Smooth muscle cell (in vitro differentiated cells): ENCODE measurements around the gene TRIM69. TPM values are rescaled to one million over a fixed set of nuclear protein-coding genes. Genes with fewer than 3 reads are reported as not detected.

ENCODE experiments used
- DNase-seq: peaks from one replicate; lab custom pipeline; 2025; ENCODE audit not compliant: unreplicated experiment; lab: John Stamatoyannopoulos, UW
- H2AFZ ChIP-seq: fragments of 200-600 bp; sonication (generic); 2 replicates; pipeline ENCODE4 v1.6.0; 2016; ENCODE audit warnings: antibody characterized with exemption, low read depth, mild to moderate bottlenecking
- H3F3A ChIP-seq: fragments of 200-600 bp; sonication (generic); 2 replicates; pipeline ENCODE4 v1.6.0; 2017; ENCODE audit warnings: antibody characterized with exemption, low read depth
- H3K27ac ChIP-seq: fragments of 200-600 bp; sonication (generic); 2 replicates; pipeline ENCODE4 v1.5.1; 2016; ENCODE audit warnings: low read depth, mild to moderate bottlenecking
- H3K27me3 ChIP-seq: fragments of 200-600 bp; sonication (generic); 2 replicates; pipeline ENCODE4 v1.6.1; 2016; ENCODE audit warnings: low read depth, mild to moderate bottlenecking
- H3K36me3 ChIP-seq: fragments of 200-600 bp; sonication (generic); 2 replicates; pipeline ENCODE4 v1.5.1; 2016; ENCODE audit warnings: low read depth
- H3K4me1 ChIP-seq: fragments of 200-600 bp; sonication (generic); 2 replicates; pipeline ENCODE4 v1.5.1; 2016; ENCODE audit warnings: low read depth
- H3K4me2 ChIP-seq: fragments of 200-600 bp; sonication (generic); 2 replicates; pipeline ENCODE4 v1.6.0; 2016; ENCODE audit warnings: mild to moderate bottlenecking
- H3K4me3 ChIP-seq: fragments of 200-600 bp; sonication (generic); 2 replicates; pipeline ENCODE4 v1.5.1; 2016; ENCODE audit warnings: mild to moderate bottlenecking
- H3K79me2 ChIP-seq: fragments of 200-600 bp; sonication (generic); 2 replicates; pipeline ENCODE4 v1.6.0; 2016; ENCODE audit warnings: low read depth, mild to moderate bottlenecking
- H3K9ac ChIP-seq: fragments of 200-600 bp; sonication (generic); 2 replicates; pipeline ENCODE4 v1.6.0; 2016; ENCODE audit warnings: low read depth
- H3K9me3 ChIP-seq: fragments of 200-600 bp; sonication (generic); replicated peaks from 2 replicates; pipeline ENCODE4 v1.5.1; 2016; ENCODE audit warnings: low read depth
- H4K20me1 ChIP-seq: fragments of 200-600 bp; sonication (generic); 2 replicates; pipeline ENCODE4 v1.6.0; 2016; ENCODE audit warnings: low read depth
- WGBS: methylation state at CpG from one replicate; pipeline ENCODE4 v1.1.7; 2016; ENCODE audit warnings: low lambda C conversion rate; 5-methylcytosine and 5-hydroxymethylcytosine counted together
- polyA plus RNA-seq: library from polyadenylated mRNA; unstranded; fragments of >200 nt; fragmentation: Nextera tagmentation; extraction: Ambion mirVana; gene quantifications from 2 replicates; pipeline ENCODE4 v1.2.1, GENCODE V29; 2016
- total RNA-seq: library from RNA; depleted of rRNA; stranded (reverse); fragments of >200 nt; gene quantifications from 2 replicates; pipeline ENCODE4 v1.2.3, GENCODE V29; 2014
- TF ChIP-seq, protein P1 (sequence below): fragments of 200-600 bp; sonication (generic); IDR thresholded peaks from 2 replicates; pipeline ENCODE4 v1.5.1; 2017; ENCODE audit warnings: borderline replicate concordance, mild to moderate bottlenecking, antibody characterized with exemption; ENCODE audit not compliant: insufficient read depth, poor library complexity, severe bottlenecking

Gene TRIM69
- total and polyA plus RNA-seq, 2 experiments from 2014 or later: 4.2 to 4.8 TPM

DNA sequence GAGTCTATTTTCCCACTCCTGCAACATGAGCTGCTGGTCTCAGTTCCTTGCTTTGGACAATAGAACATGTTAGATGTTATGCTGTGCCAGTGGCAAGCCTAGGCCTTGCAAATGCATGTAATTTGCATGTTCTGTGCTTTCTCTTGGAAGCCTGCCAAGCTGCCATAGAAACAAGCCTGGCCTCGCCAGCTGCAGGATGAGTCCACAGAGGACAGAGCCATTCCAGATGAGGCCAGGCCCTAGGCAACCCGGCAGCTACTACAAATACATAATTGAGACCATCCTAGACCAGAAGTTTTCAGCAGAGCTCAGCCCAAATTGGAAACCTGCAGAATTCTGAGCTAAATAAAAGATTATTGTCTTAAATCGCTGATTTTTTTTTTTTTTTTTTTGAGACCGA is 39.6 kb downstream of the TRIM69 start:
- H3K4me1 ChIP-seq: no peaks in the 10 kb centered on the region
- H3K36me3 ChIP-seq: no peaks in the 10 kb centered on the region
- H3K9ac ChIP-seq: no peak overlapping the region
- H3K9me3 ChIP-seq: no peaks in the 10 kb centered on the region
- no peak overlapping the region for H3K27ac ChIP-seq
- no peaks in the 10 kb centered on the region for H3K79me2 ChIP-seq
- H2AFZ ChIP-seq: no peak overlapping the region
- no peak overlapping the region for H3K4me3 ChIP-seq
- H3K4me2 ChIP-seq: no peak overlapping the region
- no peaks in the 10 kb centered on the region for H3F3A ChIP-seq
- DNase-seq: no peak
- TF ChIP-seq, protein P1, sequence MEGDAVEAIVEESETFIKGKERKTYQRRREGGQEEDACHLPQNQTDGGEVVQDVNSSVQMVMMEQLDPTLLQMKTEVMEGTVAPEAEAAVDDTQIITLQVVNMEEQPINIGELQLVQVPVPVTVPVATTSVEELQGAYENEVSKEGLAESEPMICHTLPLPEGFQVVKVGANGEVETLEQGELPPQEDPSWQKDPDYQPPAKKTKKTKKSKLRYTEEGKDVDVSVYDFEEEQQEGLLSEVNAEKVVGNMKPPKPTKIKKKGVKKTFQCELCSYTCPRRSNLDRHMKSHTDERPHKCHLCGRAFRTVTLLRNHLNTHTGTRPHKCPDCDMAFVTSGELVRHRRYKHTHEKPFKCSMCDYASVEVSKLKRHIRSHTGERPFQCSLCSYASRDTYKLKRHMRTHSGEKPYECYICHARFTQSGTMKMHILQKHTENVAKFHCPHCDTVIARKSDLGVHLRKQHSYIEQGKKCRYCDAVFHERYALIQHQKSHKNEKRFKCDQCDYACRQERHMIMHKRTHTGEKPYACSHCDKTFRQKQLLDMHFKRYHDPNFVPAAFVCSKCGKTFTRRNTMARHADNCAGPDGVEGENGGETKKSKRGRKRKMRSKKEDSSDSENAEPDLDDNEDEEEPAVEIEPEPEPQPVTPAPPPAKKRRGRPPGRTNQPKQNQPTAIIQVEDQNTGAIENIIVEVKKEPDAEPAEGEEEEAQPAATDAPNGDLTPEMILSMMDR: no peak
- H4K20me1 ChIP-seq: no peaks in the 10 kb centered on the region
- WGBS: 77% methylated on average over 4 of the region's 4 CpGs
- H3K27me3 ChIP-seq: no peaks in the 10 kb centered on the region

DNA sequence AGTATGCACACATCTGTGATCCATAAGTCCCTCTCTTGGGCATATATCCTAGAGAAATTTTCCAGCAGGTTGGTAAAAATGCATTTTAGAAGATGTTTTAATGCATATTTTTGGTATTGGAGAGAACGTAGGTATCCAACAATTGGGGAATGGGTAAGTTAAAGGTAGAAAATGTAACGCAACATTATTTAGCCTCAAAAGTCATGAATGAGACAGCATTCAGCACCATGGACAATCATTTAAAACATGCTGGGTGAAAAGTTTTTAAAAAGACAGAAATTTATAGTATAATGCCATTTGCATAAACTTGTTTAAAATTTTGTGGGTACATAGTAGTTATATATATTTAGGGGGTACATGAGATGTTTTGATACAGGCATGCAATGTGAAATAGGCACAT is 43.4 kb downstream of the TRIM69 start:
- no peaks in the 10 kb centered on the region for H3K4me1 ChIP-seq
- H3K36me3 ChIP-seq: no peaks in the 10 kb centered on the region
- no peak overlapping the region for H3K4me3 ChIP-seq
- no peak for DNase-seq
- no peak overlapping the region for H3K27ac ChIP-seq
- WGBS: 95% methylated on average over 2 of the region's 2 CpGs
- H3K9ac ChIP-seq: no peak overlapping the region
- no peaks in the 10 kb centered on the region for H3K79me2 ChIP-seq
- no peaks in the 10 kb centered on the region for H3K27me3 ChIP-seq
- no peak overlapping the region for H2AFZ ChIP-seq
- no peak overlapping the region for H3K4me2 ChIP-seq
- H3K9me3 ChIP-seq: no peaks in the 10 kb centered on the region
- H3F3A ChIP-seq: no peaks in the 10 kb centered on the region
- no peaks in the 10 kb centered on the region for H4K20me1 ChIP-seq
- TF ChIP-seq, protein P1: no peak

DNA sequence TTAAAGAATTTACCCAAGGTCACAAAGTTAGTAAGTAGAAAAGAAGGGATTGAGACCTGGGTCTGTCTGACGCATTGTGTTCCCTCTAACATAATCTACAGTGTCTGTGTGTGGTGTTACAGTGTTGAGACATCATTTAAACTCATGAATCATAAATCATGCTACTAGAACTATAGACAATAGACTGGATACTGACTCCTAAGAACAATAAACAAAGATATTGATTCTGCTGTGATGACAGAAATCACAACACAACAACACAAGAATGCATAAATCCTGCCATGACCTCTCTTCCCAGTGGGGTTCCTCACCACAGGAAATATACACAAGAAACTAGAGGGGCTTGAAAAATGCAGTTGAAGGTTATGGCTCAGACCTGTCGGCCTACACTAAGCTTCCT is 44.3 kb downstream of the TRIM69 start:
- no peak overlapping the region for H3K9ac ChIP-seq
- no peak overlapping the region for H3K27ac ChIP-seq
- no peaks in the 10 kb centered on the region for H3K36me3 ChIP-seq
- no peaks in the 10 kb centered on the region for H3K9me3 ChIP-seq
- no peaks in the 10 kb centered on the region for H3F3A ChIP-seq
- WGBS: 91% methylated on average over 2 of the region's 2 CpGs
- no peaks in the 10 kb centered on the region for H3K4me1 ChIP-seq
- no peak overlapping the region for H3K4me2 ChIP-seq
- H3K27me3 ChIP-seq: no peaks in the 10 kb centered on the region
- no peak overlapping the region for H2AFZ ChIP-seq
- TF ChIP-seq, protein P1: no peak
- H3K4me3 ChIP-seq: no peak overlapping the region
- H4K20me1 ChIP-seq: no peaks in the 10 kb centered on the region
- DNase-seq: no peak
- H3K79me2 ChIP-seq: no peaks in the 10 kb centered on the region

DNA sequence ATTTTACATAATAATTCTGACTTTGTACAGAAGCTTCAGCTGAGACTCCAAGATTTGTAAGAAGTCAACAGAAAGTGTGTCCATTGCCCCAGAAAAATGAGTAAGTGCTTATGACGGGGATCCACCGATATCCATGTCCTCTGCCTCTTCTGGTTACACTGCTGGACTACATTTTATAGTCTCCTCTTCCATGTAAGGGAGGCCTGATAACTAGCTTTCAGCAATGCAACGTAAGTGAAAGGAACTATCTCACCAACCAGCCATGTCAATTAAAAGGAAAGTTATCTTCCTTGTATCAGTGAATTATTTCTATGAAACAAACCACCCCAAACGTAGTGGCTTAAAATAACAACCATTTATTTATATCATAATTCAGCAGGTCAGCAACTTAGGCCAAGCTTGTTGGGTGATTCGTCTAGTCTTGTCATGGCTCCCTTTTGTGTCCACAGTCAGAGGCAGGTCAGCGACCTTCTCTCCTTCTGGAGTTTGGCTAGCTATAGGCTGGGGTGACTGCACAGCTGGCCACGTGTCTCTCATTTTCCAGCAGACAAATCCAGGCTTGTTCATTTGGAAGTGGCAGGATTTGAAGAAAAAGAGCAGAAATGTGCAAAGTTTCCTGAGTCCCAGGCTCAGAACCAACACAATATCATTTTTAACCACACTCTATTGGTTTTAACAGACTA is 44.9 kb downstream of the TRIM69 start:
- H3K79me2 ChIP-seq: no peaks in the 10 kb centered on the region
- no peak overlapping the region for H3K4me2 ChIP-seq
- H3K9ac ChIP-seq: no peak overlapping the region
- WGBS: 88% methylated on average over 7 of the region's 7 CpGs
- no peaks in the 10 kb centered on the region for H4K20me1 ChIP-seq
- no peak overlapping the region for H2AFZ ChIP-seq
- no peak for DNase-seq
- H3K36me3 ChIP-seq: no peaks in the 10 kb centered on the region
- no peak overlapping the region for H3K4me3 ChIP-seq
- H3K27me3 ChIP-seq: no peaks in the 10 kb centered on the region
- no peak overlapping the region for H3K27ac ChIP-seq
- TF ChIP-seq, protein P1: no peak
- no peaks in the 10 kb centered on the region for H3K9me3 ChIP-seq
- H3F3A ChIP-seq: no peaks in the 10 kb centered on the region
- H3K4me1 ChIP-seq: no peaks in the 10 kb centered on the region
